ENCODE data around the gene MFNG. TPM values are rescaled to one million over a fixed set of nuclear protein-coding genes. Genes with fewer than 3 reads are reported as not detected.

MFNG gene
- total RNA-seq, 1 donor from 2014 or later, result 75.4 TPM

DNA sequence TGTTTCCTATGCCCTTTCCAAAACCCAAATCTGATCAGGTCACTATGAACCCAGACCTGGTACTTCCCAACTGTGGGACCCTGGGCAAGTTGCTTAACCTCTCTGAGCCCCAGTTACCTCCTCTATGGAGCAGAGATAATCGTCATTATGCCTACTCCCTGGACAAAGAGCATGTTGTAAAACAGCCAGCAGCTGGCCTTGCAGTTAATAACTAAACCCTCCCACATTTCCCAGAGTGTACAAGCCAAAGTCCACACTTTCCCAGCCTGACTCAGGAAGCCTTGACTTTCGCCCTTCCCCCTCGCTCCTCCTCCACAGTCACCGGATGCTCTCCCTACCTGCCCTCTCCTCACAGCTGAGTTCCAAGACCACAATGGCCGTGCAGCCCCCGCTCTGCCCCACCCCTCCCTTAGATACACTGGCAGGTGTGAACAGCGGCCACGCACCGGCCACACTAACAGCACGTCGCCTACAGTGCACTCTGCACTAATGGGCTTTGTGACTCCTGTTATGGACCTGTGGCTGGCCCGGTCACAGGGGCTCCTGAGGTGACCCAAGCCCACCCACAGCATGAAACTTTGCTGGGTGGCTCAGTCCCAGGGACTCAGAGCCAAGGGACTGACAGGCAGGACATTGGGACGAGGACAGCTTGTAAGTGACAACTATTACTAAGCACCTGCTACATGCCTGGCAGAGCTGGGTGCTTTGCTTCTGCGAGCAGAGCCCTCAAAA lies 15.6 kb upstream of the MFNG start:
- Mint-ChIP-seq H3K9me3 (ENCODE audit: unreplicated experiment) (no peaks in the 10 kb centered on the region), H3K4me3 (ENCODE audit: unreplicated experiment) (peak overlapping the region; percentile 31), H3K27ac (ENCODE audit: unreplicated experiment) (peak overlapping the region; percentile 63), H3K36me3 (ENCODE audit: low read depth, unreplicated experiment) (peaks cover 22% of the 10 kb centered on the region), H3K4me1 (ENCODE audit: unreplicated experiment) (peaks cover 22% of the 10 kb centered on the region), H3K27me3 (ENCODE audit: unreplicated experiment) (peaks cover 12% of the 10 kb centered on the region)
- TF ChIP-seq CTCF (IDR thresholded peaks at IDR 0.05; ENCODE audit: unreplicated experiment), result no peak
- DNase-seq (ENCODE audit: low spot score), result no peak

GRCh38 chr22:37500745-37501609 lies 14.8 kb upstream of the MFNG start:
- Mint-ChIP-seq H3K27me3 (ENCODE audit: unreplicated experiment) (peaks cover 12% of the 10 kb centered on the region), H3K36me3 (ENCODE audit: low read depth, unreplicated experiment) (peaks cover 22% of the 10 kb centered on the region), H3K4me3 (ENCODE audit: unreplicated experiment) (peak overlapping the region; percentile 31), H3K9me3 (ENCODE audit: unreplicated experiment) (no peaks in the 10 kb centered on the region), H3K4me1 (ENCODE audit: unreplicated experiment) (peaks cover 22% of the 10 kb centered on the region), H3K27ac (ENCODE audit: unreplicated experiment) (peak overlapping the region; percentile 63)
- no peak for TF ChIP-seq CTCF (IDR thresholded peaks at IDR 0.05; ENCODE audit: unreplicated experiment)
- no peak for DNase-seq (ENCODE audit: low spot score)

DNA sequence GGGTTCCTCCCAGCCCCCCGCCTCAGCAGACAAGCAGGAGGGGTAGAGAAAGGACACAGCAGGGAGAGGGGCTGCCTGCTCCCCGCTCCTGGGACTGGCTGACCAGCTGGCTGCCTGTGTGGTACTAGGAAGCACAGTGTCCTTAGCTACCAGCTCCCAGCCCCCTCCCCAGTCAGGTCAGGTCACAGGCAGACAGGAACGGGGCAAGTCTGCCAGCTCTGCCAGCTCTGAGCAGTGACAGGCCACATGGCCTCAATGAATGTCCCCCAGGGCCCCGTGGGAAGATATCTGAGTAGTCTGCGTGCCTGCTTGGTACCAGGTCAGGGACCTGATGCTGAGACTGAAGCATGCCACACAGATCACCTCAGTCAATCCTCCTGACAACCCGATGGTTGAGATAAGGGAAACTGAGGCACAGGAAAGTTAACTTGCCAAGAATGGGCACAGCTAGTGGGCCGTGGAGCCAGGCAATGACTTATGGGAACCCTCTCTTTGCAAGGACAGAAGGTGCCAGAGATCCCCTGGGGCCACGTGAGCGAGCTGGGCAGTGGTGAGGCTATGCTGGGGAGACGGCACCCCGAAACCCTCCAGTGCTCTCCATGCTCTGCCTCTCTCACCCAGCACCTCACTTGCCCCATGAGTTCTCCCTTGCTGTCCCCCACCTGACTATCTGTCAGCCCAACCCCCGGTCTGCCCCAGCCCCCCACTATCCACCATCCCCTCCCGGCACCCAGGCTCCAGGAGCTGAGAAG lies 13.8 kb upstream of the MFNG start:
- Mint-ChIP-seq H3K36me3 (ENCODE audit: low read depth, unreplicated experiment) (peaks cover 26% of the 10 kb centered on the region), H3K4me1 (ENCODE audit: unreplicated experiment) (peaks cover 22% of the 10 kb centered on the region), H3K4me3 (ENCODE audit: unreplicated experiment) (no peak overlapping the region), H3K9me3 (ENCODE audit: unreplicated experiment) (no peaks in the 10 kb centered on the region), H3K27me3 (ENCODE audit: unreplicated experiment) (peaks cover 12% of the 10 kb centered on the region), H3K27ac (ENCODE audit: unreplicated experiment) (no peak overlapping the region)
- DNase-seq (ENCODE audit: low spot score), result no peak
- no peak for TF ChIP-seq CTCF (IDR thresholded peaks at IDR 0.05; ENCODE audit: unreplicated experiment)

GRCh38 chr22:37499027-37499707 lies 13.0 kb upstream of the MFNG start:
- Mint-ChIP-seq H3K4me1 (ENCODE audit: unreplicated experiment) (peaks cover 22% of the 10 kb centered on the region), H3K36me3 (ENCODE audit: low read depth, unreplicated experiment) (peaks cover 19% of the 10 kb centered on the region), H3K4me3 (ENCODE audit: unreplicated experiment) (no peak overlapping the region), H3K27me3 (ENCODE audit: unreplicated experiment) (peaks cover 12% of the 10 kb centered on the region), H3K27ac (ENCODE audit: unreplicated experiment) (no peak overlapping the region), H3K9me3 (ENCODE audit: unreplicated experiment) (no peaks in the 10 kb centered on the region)
- no peak for DNase-seq (ENCODE audit: low spot score)
- no peak for TF ChIP-seq CTCF (IDR thresholded peaks at IDR 0.05; ENCODE audit: unreplicated experiment)
